Measurements from ENCODE around the gene KRT76.
"Not testable (repeated sequence)": the region's sequence is repeated elsewhere in the genome, so short reads cannot be mapped to it uniquely, and the experiment has no call there.

KRT76 gene

GRCh38 chr12:52796429-52796794 lies 19.3 kb upstream of the KRT76 start:
- no peak for DNase-seq

GRCh38 chr12:52795694-52796428 lies 18.7 kb upstream of the KRT76 start, which contains the start of gene KRT3:
Gene KRT3 (minus strand): TSS chr12:52796117. CDS start chr12:52796042, 75 bp downstream.
- no peak for DNase-seq

GRCh38 chr12:52795332-52795674 lies 18.2 kb upstream of the KRT76 start:
- not testable (repeated sequence) for DNase-seq

GRCh38 chr12:52794479-52795331 lies 17.6 kb upstream of the KRT76 start:
- no peak for DNase-seq

- no peak for DNase-seq
Observed at GRCh38 chr12:52792185-52793029, 15.3 kb upstream of the KRT76 start.

GRCh38 chr12:52791271-52792184 lies 14.4 kb upstream of the KRT76 start:
- no peak for DNase-seq

- DNase-seq, result no peak
Observed at GRCh38 chr12:52790427-52791270, 13.5 kb upstream of the KRT76 start.

- no peak for DNase-seq
Observed at GRCh38 chr12:52789637-52790426, 12.7 kb upstream of the KRT76 start.

GRCh38 chr12:52788876-52789636 lies 11.9 kb upstream of the KRT76 start:
- no peak for DNase-seq

- no peak for DNase-seq
Observed at GRCh38 chr12:52788192-52788875, 11.2 kb upstream of the KRT76 start.

- DNase-seq, result no peak
Observed at GRCh38 chr12:52787324-52788191, 10.4 kb upstream of the KRT76 start.

GRCh38 chr12:52784909-52785308 lies 7.8 kb upstream of the KRT76 start:
- DNase-seq, result no peak

GRCh38 chr12:52783563-52784316 lies 6.6 kb upstream of the KRT76 start:
- no peak for DNase-seq

GRCh38 chr12:52782502-52782901 lies 5.4 kb upstream of the KRT76 start:
- no peak for DNase-seq

GRCh38 chr12:52781399-52782082 lies 4.4 kb upstream of the KRT76 start:
- DNase-seq, result no peak

GRCh38 chr12:52779914-52780313 lies 2.8 kb upstream of the KRT76 start:
- no peak for DNase-seq

GRCh38 chr12:52778833-52779232 lies 1.7 kb upstream of the KRT76 start:
- no peak for DNase-seq

Measured in CD4-positive, alpha-beta T cell treated with Interleukin-4 for 4 hours (primary cell).